DMS79 treated with DMSO at 0.1 percent for 48 hours (cell line): ENCODE data around the gene VEGFA.

ENCODE experiments used
- DNase-seq: peaks from one replicate; lab custom pipeline; 2025; lab: John Stamatoyannopoulos, UW

VEGFA gene

GRCh38 chr6:43738877-43739641, 31.0 kb upstream of the VEGFA start:
- no peak for DNase-seq

GRCh38 chr6:43739642-43740091, 30.3 kb upstream of the VEGFA start:
- no peak for DNase-seq

- DNase-seq: no peak
Measured at GRCh38 chr6:43740321-43740960, 29.6 kb upstream of the VEGFA start.

- no peak for DNase-seq
Measured at GRCh38 chr6:43740961-43741764, 28.8 kb upstream of the VEGFA start.

GRCh38 chr6:43741829-43742228, 28.2 kb upstream of the VEGFA start:
- DNase-seq: no peak

- DNase-seq: no peak
Measured at GRCh38 chr6:43742285-43742684, 27.7 kb upstream of the VEGFA start.

- no peak for DNase-seq
Measured at GRCh38 chr6:43742931-43743632, 26.9 kb upstream of the VEGFA start.

- no peak for DNase-seq
Measured at GRCh38 chr6:43743682-43744381, 26.2 kb upstream of the VEGFA start.

- DNase-seq: no peak
Measured at GRCh38 chr6:43744491-43744890, 25.5 kb upstream of the VEGFA start.

- peak; percentile 11 for DNase-seq
Measured at GRCh38 chr6:43744931-43745727, 24.9 kb upstream of the VEGFA start.

- no peak for DNase-seq
Measured at GRCh38 chr6:43746071-43746470, 23.9 kb upstream of the VEGFA start.

GRCh38 chr6:43746613-43747102, 23.4 kb upstream of the VEGFA start:
- no peak for DNase-seq

- DNase-seq: no peak
Measured at GRCh38 chr6:43747784-43748183, 22.2 kb upstream of the VEGFA start.

GRCh38 chr6:43748765-43749164, 21.2 kb upstream of the VEGFA start:
- no peak for DNase-seq

- DNase-seq: no peak
Measured at GRCh38 chr6:43749461-43749860, 20.6 kb upstream of the VEGFA start.

GRCh38 chr6:43750622-43751021, 19.4 kb upstream of the VEGFA start:
- no peak for DNase-seq

GRCh38 chr6:43753570-43754183, 16.3 kb upstream of the VEGFA start:
- DNase-seq: no peak

GRCh38 chr6:43757966-43758616, 11.9 kb upstream of the VEGFA start:
- no peak for DNase-seq

- no peak for DNase-seq
Measured at GRCh38 chr6:43758617-43759050, 11.4 kb upstream of the VEGFA start.
